Measurements from ENCODE around the gene CDC27.
"Not testable (repeated sequence)": the region's sequence is repeated elsewhere in the genome, so short reads cannot be mapped to it uniquely, and the experiment has no call there.

The CDC27 gene

GRCh38 chr17:47135235-47135634 lies 53.9 kb downstream of the CDC27 start:
- no peak for DNase-seq

GRCh38 chr17:47134354-47134753 lies 54.7 kb downstream of the CDC27 start:
- not testable (repeated sequence) for DNase-seq

- DNase-seq: no peak
Measured at GRCh38 chr17:47131761-47132160, 57.3 kb downstream of the CDC27 start.

GRCh38 chr17:47126835-47127234 lies 62.3 kb downstream of the CDC27 start:
- DNase-seq: not testable (repeated sequence)

- not testable (repeated sequence) for DNase-seq
Measured at GRCh38 chr17:47123262-47123661, 65.8 kb downstream of the CDC27 start.

- DNase-seq: no peak
Measured at GRCh38 chr17:47120521-47121095, 68.5 kb downstream of the CDC27 start.

- DNase-seq: no peak
Measured at GRCh38 chr17:47119746-47120520, 69.2 kb downstream of the CDC27 start.

- DNase-seq: no peak
Measured at GRCh38 chr17:47117386-47117785, 71.7 kb downstream of the CDC27 start.

GRCh38 chr17:47106130-47106529 lies 83.0 kb downstream of the CDC27 start:
- DNase-seq: no peak

- DNase-seq: not testable (repeated sequence)
Measured at GRCh38 chr17:47105246-47105645, 83.8 kb downstream of the CDC27 start.

- DNase-seq: no peak
Measured at GRCh38 chr17:47102914-47103313, 86.2 kb downstream of the CDC27 start.

- peak; percentile 24 to 95 (median 85) for DNase-seq
Measured at GRCh38 chr17:47099987-47100711, 88.9 kb downstream of the CDC27 start.

GRCh38 chr17:47099451-47099986 lies 89.6 kb downstream of the CDC27 start:
- no peak for DNase-seq

- DNase-seq: no peak
Measured at GRCh38 chr17:47096343-47096742, 92.8 kb downstream of the CDC27 start.

GRCh38 chr17:47095268-47095667 lies 93.8 kb downstream of the CDC27 start:
- no peak for DNase-seq

- no peak for DNase-seq
Measured at GRCh38 chr17:47087093-47087492, 102.0 kb downstream of the CDC27 start.

GRCh38 chr17:47085736-47086135 lies 103.4 kb downstream of the CDC27 start:
- no peak for DNase-seq

GRCh38 chr17:47078801-47079200 lies 110.3 kb downstream of the CDC27 start:
- DNase-seq: no peak

GRCh38 chr17:47077576-47077975 lies 111.5 kb downstream of the CDC27 start:
- no peak for DNase-seq

- no peak for DNase-seq
Measured at GRCh38 chr17:47076171-47076570, 112.9 kb downstream of the CDC27 start.

- DNase-seq: not testable (repeated sequence)
Measured at GRCh38 chr17:47074361-47074760, 114.7 kb downstream of the CDC27 start.

GRCh38 chr17:47073629-47074028 lies 115.5 kb downstream of the CDC27 start:
- not testable (repeated sequence) for DNase-seq

Measured in amygdala (tissue), 56 donors.